Measurements from ENCODE around the gene KRTAP10-7. TPM values are rescaled to one million over a fixed set of nuclear protein-coding genes. Genes with fewer than 3 reads are reported as not detected.
"Not testable (repeated sequence)": the region's sequence is repeated elsewhere in the genome, so short reads cannot be mapped to it uniquely, and the experiment has no call there.

KRTAP10-7 gene, protein sequence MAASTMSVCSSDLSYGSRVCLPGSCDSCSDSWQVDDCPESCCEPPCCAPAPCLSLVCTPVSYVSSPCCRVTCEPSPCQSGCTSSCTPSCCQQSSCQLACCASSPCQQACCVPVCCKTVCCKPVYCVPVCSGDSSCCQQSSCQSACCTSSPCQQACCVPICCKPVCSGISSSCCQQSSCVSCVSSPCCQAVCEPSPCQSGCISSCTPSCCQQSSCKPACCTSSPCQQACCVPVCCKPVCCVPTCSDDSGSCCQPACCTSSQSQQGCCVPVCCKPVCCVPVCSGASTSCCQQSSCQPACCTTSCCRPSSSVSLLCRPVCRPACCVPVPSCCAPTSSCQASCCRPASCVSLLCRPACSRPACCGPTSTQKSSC
- not detected in 2 replicates for total RNA-seq

DNA sequence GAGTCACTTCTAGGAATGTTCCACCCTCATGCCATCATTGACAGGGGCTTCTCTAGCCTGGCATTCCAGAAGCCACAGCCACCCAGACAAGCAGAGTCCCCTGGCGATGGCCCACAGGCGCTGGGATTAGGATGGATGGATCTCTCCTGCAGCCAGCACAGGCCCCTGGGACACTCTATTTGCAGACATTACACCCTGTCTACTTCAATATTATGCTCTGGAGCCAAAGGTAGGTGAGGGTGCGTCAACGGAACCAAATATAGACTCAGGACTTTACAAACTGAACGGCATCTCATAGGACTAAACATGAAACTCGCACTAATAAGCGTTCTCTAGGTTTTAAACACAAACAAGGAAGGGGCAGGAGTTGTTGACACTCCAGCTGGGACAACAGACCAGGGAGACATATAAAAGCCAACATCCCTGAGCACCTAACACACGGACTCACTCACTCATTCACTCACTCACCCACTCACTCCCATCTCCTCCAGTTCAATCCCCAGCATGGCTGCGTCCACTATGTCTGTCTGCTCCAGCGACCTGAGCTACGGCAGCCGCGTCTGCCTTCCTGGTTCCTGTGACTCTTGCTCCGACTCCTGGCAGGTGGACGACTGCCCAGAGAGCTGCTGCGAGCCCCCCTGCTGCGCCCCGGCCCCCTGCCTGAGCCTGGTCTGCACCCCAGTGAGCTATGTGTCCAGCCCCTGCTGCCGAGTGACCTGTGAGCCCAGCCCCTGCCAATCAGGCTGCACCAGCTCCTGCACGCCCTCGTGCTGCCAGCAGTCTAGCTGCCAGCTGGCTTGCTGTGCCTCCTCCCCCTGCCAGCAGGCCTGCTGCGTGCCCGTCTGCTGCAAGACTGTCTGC, at the start of gene KRTAP10-7:
Gene KRTAP10-7, plus strand, starts transcription at position 480 of the 861 bp plus-strand sequence. Its CDS starts 25 bp downstream, at position 505.
- H3K27ac Mint-ChIP-seq = not testable (repeated sequence)

DNA sequence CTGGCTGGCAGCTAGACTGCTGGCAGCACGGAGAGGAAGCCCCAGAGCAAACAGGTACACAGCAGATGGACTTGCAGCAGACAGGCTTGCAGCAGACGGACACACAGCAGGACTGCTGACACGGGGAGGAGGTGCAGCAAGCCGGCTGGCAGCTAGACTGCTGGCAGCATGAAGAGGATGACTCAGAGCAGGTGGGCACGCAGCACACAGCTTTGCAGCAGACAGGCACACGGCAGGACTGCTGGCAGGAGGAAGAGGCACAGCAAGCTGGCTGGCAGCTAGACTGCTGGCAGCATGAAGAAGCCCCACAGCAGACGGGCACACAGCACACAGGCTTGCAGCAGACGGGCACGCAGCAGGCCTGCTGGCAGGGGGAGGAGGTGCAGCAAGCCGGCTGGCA, 49.6 kb upstream of the KRTAP10-7 start:
- Mint-ChIP-seq H3K27ac (no peak overlapping the region), H3K9me3 (peaks cover 15% of the 10 kb centered on the region)

More for the DNA sequence above, at the start of gene KRTAP10-7:
- DNase-seq; H3K4me1 Mint-ChIP-seq; H3K4me3 Mint-ChIP-seq; intact Hi-C loops (cut with micrococcal nuclease); H3K36me3 Mint-ChIP-seq (ENCODE audit: low read depth); H3K9me3 Mint-ChIP-seq: not testable (repeated sequence)
- peaks cover 20% of the 10 kb centered on the region for H3K27me3 Mint-ChIP-seq

DNA sequence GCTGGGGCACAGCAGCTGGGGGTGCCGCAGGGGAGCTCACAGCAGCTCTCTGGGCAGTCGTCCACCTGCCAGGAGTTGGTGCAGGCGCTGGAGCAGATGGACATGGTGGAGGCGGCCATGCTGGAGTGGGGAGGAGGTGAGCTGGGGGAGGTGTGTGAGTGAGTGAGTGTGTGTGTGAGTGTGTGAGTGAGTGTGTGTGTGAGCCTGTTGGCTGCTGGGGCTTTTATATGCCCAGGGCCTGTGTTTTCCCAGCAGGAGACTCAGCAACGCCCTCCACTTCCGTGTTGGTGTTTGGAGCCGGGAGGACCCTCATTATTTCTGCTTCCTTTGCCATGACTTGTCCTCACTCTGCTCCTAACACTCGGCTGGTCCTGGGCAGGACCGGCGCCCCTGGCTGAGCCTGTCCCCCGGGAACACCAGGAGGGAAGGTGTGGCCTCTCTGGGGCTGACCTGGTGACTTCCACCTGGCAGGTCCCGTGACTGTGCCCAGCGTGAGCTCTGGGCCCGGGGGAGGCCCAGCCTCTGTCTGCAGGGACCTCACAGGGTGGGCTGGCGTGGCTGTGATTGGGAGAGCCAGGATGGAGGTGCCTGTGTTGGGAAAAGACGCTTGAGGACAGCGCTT, 48.9 kb upstream of the KRTAP10-7 start, which contains the start of gene KRTAP10-2:
Gene KRTAP10-2, minus strand, starts transcription at position 166 of the 622 bp plus-strand sequence. Its CDS starts 47 bp downstream, at position 119.
- H3K36me3 Mint-ChIP-seq (ENCODE audit: low read depth) = peaks cover 14% of the 10 kb centered on the region
- H3K4me1 Mint-ChIP-seq = peaks cover 13% of the 10 kb centered on the region
- no peak for DNase-seq
- no peak within 1 kb of the TSS for H3K27ac Mint-ChIP-seq
- intact Hi-C loops (cut with micrococcal nuclease) = no loop called here
- H3K4me3 Mint-ChIP-seq = no peak within 1 kb of the TSS
- H3K9me3 Mint-ChIP-seq = peaks cover 15% of the 10 kb centered on the region
- peaks cover 5% of the 10 kb centered on the region for H3K27me3 Mint-ChIP-seq

More for the DNA sequence above, 49.6 kb upstream of the KRTAP10-7 start:
- intact Hi-C loops (cut with micrococcal nuclease) = no loop called here
- H3K27me3 Mint-ChIP-seq = peaks cover 2% of the 10 kb centered on the region
- DNase-seq = no peak
- H3K4me1 Mint-ChIP-seq = peaks cover 13% of the 10 kb centered on the region
- H3K4me3 Mint-ChIP-seq = no peak overlapping the region
- peaks cover 14% of the 10 kb centered on the region for H3K36me3 Mint-ChIP-seq (ENCODE audit: low read depth)

DNA sequence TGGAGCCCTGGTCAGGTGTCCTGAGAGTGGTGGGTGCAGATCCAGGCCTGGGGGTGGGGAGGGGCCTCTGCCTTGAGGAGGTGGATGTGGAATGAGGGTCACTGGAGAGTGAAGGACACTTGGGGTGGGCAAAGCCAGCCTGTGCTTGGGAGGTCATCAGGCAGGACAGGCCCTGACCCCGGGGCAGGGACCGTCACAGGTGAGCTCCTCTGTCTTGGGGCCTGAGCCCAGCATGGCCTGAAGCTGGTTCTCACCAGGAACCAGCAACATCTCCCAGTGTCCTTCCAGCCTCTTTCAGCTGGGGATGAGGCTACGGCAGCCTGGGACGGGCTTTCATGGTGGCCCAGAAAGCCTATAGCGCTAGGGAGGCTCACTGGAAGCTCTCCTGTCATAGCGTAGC, 48.3 kb upstream of the KRTAP10-7 start:
- Mint-ChIP-seq H3K4me3 (no peak overlapping the region), H3K9me3 (peaks cover 8% of the 10 kb centered on the region), H3K27ac (no peak overlapping the region), H3K4me1 (peaks cover 10% of the 10 kb centered on the region), H3K36me3 (ENCODE audit: low read depth) (peaks cover 7% of the 10 kb centered on the region), H3K27me3 (peaks cover 7% of the 10 kb centered on the region)
- intact Hi-C loops (cut with micrococcal nuclease) = no loop called here
- no peak for DNase-seq

DNA sequence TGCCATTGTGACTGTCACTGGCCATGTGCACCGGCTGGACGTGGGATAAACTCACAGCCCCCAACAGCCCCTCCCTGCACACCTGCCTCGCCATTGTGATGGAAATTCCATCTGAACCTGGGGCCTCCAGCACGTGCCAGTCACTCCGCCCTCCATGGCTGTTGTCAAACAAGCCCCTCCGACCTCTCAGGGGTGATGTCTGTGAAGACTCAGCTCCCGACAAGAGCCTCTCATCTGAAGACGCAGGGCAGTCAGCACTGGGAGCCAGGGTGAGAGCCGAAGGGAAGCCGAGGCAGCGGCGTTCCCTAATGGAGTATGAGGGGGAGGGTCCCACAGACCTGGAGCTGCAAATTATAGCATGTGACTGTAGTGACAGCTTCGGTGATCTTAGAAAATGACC, 47.7 kb upstream of the KRTAP10-7 start:
- H3K27me3 Mint-ChIP-seq = peaks cover 7% of the 10 kb centered on the region
- no peak for DNase-seq

DNA sequence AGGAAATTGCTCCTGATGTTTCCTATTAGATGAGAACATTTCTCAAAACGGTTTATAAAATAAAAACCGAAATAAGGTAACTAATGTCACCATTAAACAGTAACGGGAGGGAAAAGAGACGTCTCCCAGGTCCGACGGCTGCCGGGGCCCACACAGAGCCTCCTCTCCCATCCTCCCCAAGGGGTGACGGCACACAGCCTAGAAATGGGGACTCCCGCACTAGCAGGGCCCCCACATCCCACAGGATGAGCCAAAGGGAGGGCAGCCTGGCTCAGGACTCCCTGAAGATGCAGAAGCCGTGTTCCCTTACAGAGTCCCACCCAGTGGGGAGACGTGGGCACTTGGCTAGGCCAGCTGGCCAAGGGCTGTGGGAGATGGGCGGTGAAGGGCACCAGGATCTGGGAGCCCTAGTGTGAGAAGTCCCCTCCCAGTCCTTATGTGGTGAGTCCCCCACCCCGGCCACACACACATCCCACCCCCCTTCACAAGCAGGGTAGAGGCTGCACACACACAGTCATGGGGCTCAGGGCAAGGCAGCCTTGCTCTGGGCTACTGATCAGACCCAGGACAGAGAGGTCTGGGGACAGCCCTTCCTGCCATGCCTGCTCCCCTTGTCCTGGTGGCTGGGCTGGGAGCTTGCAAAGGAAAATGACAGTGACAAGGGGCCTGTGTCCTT, 45.1 kb upstream of the KRTAP10-7 start:
- Mint-ChIP-seq H3K27ac (no peak overlapping the region), H3K9me3 (no peaks in the 10 kb centered on the region)
- intact Hi-C loops (cut with micrococcal nuclease) = no loop called here

More for the DNA sequence above, 47.7 kb upstream of the KRTAP10-7 start:
- Mint-ChIP-seq H3K27ac (no peak overlapping the region), H3K9me3 (peaks cover 2% of the 10 kb centered on the region), H3K36me3 (ENCODE audit: low read depth) (peaks cover 2% of the 10 kb centered on the region), H3K4me3 (no peak overlapping the region), H3K4me1 (peaks cover 5% of the 10 kb centered on the region)
- intact Hi-C loops (cut with micrococcal nuclease) = no loop called here

DNA sequence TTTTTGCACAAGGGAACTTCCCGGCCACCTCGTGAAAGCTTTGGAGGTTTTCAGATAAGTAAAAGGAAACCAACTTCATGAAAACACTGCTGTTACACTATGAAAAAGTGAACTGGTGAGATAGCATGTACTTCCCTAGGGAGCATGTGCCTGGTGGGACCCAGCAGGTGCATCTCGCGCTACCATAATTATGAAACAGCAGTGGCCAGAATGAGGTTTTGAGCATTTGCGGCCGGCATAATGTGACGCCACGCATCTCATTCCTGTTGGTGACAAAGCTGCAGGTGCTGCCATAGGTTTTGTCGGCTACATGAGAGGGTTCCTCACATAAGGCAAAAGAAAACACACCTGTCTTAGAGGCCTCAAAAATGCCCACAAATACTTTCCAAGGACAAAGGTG, 43.5 kb upstream of the KRTAP10-7 start:
- H3K27me3 Mint-ChIP-seq = peaks cover 26% of the 10 kb centered on the region
- intact Hi-C loops (cut with micrococcal nuclease) = no loop called here
- H3K9me3 Mint-ChIP-seq = peaks cover 11% of the 10 kb centered on the region
- no peaks in the 10 kb centered on the region for H3K36me3 Mint-ChIP-seq (ENCODE audit: low read depth)
- H3K27ac Mint-ChIP-seq = no peak overlapping the region
- H3K4me1 Mint-ChIP-seq = no peaks in the 10 kb centered on the region
- no peak overlapping the region for H3K4me3 Mint-ChIP-seq
- no peak for DNase-seq

More for the DNA sequence above, 45.1 kb upstream of the KRTAP10-7 start:
- DNase-seq = no peak
- Mint-ChIP-seq H3K4me1 (no peaks in the 10 kb centered on the region), H3K4me3 (no peak overlapping the region), H3K36me3 (ENCODE audit: low read depth) (no peaks in the 10 kb centered on the region), H3K27me3 (peaks cover 20% of the 10 kb centered on the region)

DNA sequence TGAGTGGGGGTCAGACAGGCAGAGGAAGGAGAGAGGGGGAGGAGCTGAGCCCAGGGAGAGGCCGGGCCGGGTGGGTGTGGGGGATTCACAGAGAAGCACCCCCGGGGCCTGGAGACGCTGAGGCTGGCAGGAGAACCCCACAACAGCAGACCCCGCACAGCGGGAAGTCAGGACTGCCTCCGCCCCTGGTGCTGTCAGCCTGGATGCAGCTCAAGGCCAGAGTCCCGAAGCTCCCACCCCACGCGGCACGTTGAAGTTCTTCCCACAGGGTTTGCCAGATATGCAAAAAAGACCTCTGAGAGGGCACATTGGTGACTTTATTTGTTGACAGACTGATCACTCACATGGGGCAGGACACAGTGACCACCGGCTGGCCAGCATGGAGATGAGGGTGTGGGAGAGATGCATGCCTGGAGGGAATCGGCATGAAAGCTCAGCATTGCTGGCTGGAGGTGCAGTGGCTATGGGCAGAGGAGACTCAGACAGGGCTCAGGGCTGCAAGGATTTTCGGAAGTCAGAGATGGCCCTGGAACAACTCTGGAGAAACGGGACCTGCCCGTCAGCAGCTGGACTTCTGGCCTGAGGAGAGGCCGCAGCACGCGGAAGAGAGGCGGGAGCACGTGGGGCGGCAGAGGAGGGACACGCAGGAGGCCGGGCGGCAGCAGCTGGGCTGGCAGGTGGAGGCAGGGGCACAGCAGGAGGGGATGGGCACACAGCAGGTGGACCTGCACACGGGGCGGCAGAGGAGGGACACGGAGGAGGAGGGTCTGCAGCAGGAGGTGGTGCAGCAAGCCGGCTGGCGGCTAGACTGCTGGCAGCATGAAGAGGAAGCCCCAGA, 42.7 kb upstream of the KRTAP10-7 start:
- H3K36me3 Mint-ChIP-seq (ENCODE audit: low read depth) = no peaks in the 10 kb centered on the region
- no peaks in the 10 kb centered on the region for H3K4me1 Mint-ChIP-seq
- peaks cover 30% of the 10 kb centered on the region for H3K27me3 Mint-ChIP-seq
- H3K9me3 Mint-ChIP-seq = peaks cover 17% of the 10 kb centered on the region
- no peak overlapping the region for H3K27ac Mint-ChIP-seq
- DNase-seq = no peak
- H3K4me3 Mint-ChIP-seq = no peak overlapping the region
- intact Hi-C loops (cut with micrococcal nuclease) = no loop called here

DNA sequence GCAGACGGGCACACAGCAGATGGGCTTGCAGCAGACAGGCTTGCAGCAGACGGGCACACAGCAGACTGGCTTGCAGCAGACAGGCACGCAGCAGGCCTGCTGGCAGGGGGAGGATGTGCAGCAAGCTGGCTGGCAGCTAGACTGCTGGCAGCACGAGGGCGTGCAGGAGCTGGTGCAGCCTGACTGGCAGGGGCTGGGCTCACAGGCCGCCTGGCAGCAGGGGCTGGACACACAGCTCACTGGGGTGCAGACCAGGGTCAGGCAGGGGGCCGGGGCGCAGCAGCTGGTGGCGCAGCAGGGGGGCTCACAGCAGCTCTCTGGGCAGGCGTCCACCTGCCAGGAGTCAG, 42.1 kb upstream of the KRTAP10-7 start:
- peaks cover 17% of the 10 kb centered on the region for H3K9me3 Mint-ChIP-seq
- DNase-seq; H3K4me1 Mint-ChIP-seq; H3K27ac Mint-ChIP-seq; H3K4me3 Mint-ChIP-seq; intact Hi-C loops (cut with micrococcal nuclease); H3K36me3 Mint-ChIP-seq (ENCODE audit: low read depth): not testable (repeated sequence)
- peaks cover 30% of the 10 kb centered on the region for H3K27me3 Mint-ChIP-seq

DNA sequence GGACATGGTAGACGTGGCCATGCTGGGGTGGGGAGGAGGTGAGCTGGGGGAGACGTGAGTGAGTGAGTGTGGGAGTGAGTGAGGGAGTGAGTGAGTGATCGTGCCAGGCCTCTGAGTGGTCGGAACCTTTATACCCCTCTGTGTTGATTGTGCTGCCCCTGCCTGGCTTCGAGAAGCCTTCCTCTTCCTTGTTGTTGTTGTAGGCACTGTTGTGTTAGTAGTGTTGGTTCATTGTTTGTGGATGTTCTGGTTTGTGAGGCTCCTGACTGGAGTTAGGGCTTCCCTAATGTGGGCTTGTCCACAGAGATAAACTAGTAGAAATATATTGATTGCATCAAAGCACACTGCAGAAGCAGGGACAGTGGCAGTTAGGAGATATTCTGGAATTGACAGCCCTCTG, 41.7 kb upstream of the KRTAP10-7 start, which contains the start of gene KRTAP10-3:
Gene KRTAP10-3, minus strand, starts transcription at position 101 of the 400 bp plus-strand sequence. Its CDS starts 80 bp downstream, at position 21.
- H3K27me3 Mint-ChIP-seq = peaks cover 30% of the 10 kb centered on the region
- intact Hi-C loops (cut with micrococcal nuclease) = no loop called here
- no peak within 1 kb of the TSS for H3K27ac Mint-ChIP-seq
- H3K9me3 Mint-ChIP-seq = peaks cover 17% of the 10 kb centered on the region
- no peak within 1 kb of the TSS for H3K4me3 Mint-ChIP-seq
- no peak for DNase-seq
- H3K4me1 Mint-ChIP-seq = no peaks in the 10 kb centered on the region
- H3K36me3 Mint-ChIP-seq (ENCODE audit: low read depth) = no peaks in the 10 kb centered on the region

DNA sequence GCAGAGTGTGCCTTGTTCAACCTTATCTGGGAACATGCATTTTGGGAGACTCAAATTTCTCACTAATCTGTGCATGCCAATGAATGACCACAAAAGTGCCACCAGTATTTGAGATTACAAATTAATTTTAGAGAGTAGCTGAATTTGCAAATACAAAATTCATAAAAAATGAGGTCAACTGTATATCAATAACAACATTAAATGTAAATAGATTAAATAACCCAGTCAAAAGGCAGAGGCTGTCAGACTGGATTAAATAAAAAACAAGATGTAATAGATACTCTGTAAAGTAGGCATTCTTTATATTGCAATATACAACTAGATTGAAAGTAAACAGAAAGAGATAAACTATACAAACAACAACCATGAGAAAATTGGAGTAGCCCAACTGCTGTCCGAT, 36.3 kb upstream of the KRTAP10-7 start:
- Mint-ChIP-seq H3K27ac (no peak overlapping the region), H3K4me3 (no peak overlapping the region), H3K4me1 (peaks cover 12% of the 10 kb centered on the region), H3K36me3 (ENCODE audit: low read depth) (no peaks in the 10 kb centered on the region), H3K27me3 (peaks cover 15% of the 10 kb centered on the region), H3K9me3 (peaks cover 17% of the 10 kb centered on the region)
- intact Hi-C loops (cut with micrococcal nuclease) = no loop called here
- DNase-seq = no peak

DNA sequence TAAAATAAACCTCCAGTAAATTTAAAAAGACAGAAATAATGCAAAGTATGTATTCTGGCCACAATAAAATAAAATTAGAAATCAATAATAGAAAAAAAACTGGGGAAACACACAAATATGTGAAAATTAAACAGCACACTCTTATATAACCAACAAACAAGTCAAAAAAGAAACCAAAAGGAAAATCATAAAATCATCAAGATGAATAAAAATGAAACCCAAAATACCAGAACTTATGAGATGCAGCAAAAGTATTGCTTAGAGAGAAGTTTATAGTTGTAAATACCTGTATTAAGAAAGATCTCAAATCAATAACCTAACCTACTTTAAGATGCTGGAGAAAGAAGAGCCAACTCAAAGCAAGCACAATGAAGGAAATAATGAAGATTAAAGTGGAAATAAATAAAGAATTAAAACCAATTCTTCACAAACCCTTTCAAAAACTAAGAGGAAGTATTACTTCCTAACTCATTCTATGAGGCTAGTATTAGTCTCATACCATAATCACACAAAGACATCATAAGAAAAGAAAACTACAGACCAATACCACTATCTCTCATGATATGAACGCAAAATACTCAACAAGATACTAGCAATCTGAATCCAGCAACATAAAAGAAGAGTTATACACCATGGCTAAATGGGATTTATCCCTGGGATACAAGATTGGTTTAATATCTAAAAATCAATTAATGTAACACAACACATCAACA, 35.4 kb upstream of the KRTAP10-7 start:
- no peaks in the 10 kb centered on the region for H3K36me3 Mint-ChIP-seq (ENCODE audit: low read depth)
- no peak for DNase-seq
- H3K9me3 Mint-ChIP-seq = peaks cover 17% of the 10 kb centered on the region
- H3K4me3 Mint-ChIP-seq = peak overlapping the region; percentile 2
- intact Hi-C loops (cut with micrococcal nuclease) = no loop called here
- H3K27ac Mint-ChIP-seq = peak overlapping the region; percentile 30
- H3K27me3 Mint-ChIP-seq = peaks cover 12% of the 10 kb centered on the region
- H3K4me1 Mint-ChIP-seq = peaks cover 12% of the 10 kb centered on the region

Data from activated CD4-positive, alpha-beta T cell treated with anti-CD3 and anti-CD28 coated beads, Interleukin-2, amount 10 ng/mL, durations not matched to agents 24 days and 14 days (primary cell).